ENCODE results near the gene OBSCN. TPM values are rescaled to one million over a fixed set of nuclear protein-coding genes. Genes with fewer than 3 reads are reported as not detected.

The OBSCN gene
- total RNA-seq, 2 donors from 2014 or later = 14.5 to 34.9 TPM

- no peak for TF ChIP-seq POLR2A (IDR thresholded peaks at IDR 0.05)
- no peak for TF ChIP-seq CTCF (IDR thresholded peaks at IDR 0.05)
- peak in 1 of 4 donors; percentile 3 for DNase-seq
- WGBS, 2 donors = 90 to 93% methylated on average over 3 to 9 of the region's 9 CpGs
These were observed 115.6 kb downstream of the OBSCN start for GRCh38 chr1:228323401-228323800.

DNA sequence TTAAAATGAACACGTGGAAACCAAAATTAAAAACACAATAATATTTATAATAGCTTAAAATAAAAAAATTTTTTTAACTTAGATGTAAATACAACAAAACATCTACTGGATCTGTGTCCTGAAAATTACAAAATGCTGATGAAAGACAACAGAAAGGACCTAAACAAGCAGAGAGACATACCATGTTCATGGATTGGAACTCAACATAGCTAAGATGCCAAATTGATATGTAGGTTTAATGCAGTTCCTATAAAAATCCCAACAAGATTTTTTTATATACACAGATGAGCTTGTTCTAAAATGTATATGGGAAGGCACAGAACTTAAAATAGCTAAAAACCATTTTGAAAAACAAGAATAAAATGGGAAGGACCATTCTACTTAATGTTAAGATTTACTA is 117.4 kb downstream of the OBSCN start:
- H3K36me3 ChIP-seq (replicated peaks in 1 of 2; ENCODE audit: insufficient read depth in 1 of 2, low read depth in 2 of 2) = peaks cover 0 to under 1% of the 10 kb centered on the region in 2 donors

More at GRCh38 chr1:228323401-228323800, 115.6 kb downstream of the OBSCN start:
- H3K4me1 ChIP-seq = no peaks in the 10 kb centered on the region
- no peaks in the 10 kb centered on the region for H3K9me3 ChIP-seq
- H3K4me3 ChIP-seq = no peak overlapping the region
- H3K27ac ChIP-seq = no peak overlapping the region
- ATAC-seq = no peak
- H3K27me3 ChIP-seq = no peaks in the 10 kb centered on the region
- intact Hi-C loops (cut with DNase I) = no loop called here
- H3K36me3 ChIP-seq (replicated peaks in 1 of 2; ENCODE audit: insufficient read depth in 1 of 2, low read depth in 2 of 2) = peaks cover 0 to 7% of the 10 kb centered on the region in 2 donors

GRCh38 chr1:228329887-228330286 is 122.0 kb downstream of the OBSCN start:
- ATAC-seq (no peak), DNase-seq (no peak)
- no peaks in the 10 kb centered on the region for H3K4me1 ChIP-seq
- H3K27ac ChIP-seq = no peak overlapping the region
- H3K9me3 ChIP-seq = no peaks in the 10 kb centered on the region
- H3K36me3 ChIP-seq (replicated peaks in 1 of 2; ENCODE audit: insufficient read depth in 1 of 2, low read depth in 2 of 2) = no peaks in the 10 kb centered on the region
- WGBS, 2 donors = 66 to 67% methylated on average over 2 of the region's 2 CpGs
- intact Hi-C loops (cut with DNase I) = no loop called here
- H3K4me3 ChIP-seq = no peak overlapping the region
- TF ChIP-seq CTCF (IDR thresholded peaks at IDR 0.05) (no peak), POLR2A (IDR thresholded peaks at IDR 0.05) (no peak)
- no peaks in the 10 kb centered on the region for H3K27me3 ChIP-seq

More for the DNA sequence above, 117.4 kb downstream of the OBSCN start:
- Histone ChIP-seq H3K27me3 (no peaks in the 10 kb centered on the region), H3K9me3 (no peaks in the 10 kb centered on the region), H3K27ac (no peak overlapping the region), H3K4me3 (no peak overlapping the region), H3K4me1 (no peaks in the 10 kb centered on the region)
- no peak for ATAC-seq
- intact Hi-C loops (cut with DNase I) = no loop called here
- 73 to 88% methylated on average over 1 of the region's 1 CpG for whole genome bisulfite sequencing, 2 donors
- no peak for TF ChIP-seq CTCF (IDR thresholded peaks at IDR 0.05)
- TF ChIP-seq POLR2A (IDR thresholded peaks at IDR 0.05) = no peak
- no peak for DNase-seq

GRCh38 chr1:228332797-228333738 is 125.2 kb downstream of the OBSCN start:
- Histone ChIP-seq H3K9me3 (no peaks in the 10 kb centered on the region), H3K4me3 (no peak overlapping the region), H3K27ac (no peak overlapping the region), H3K27me3 (no peaks in the 10 kb centered on the region), H3K4me1 (no peaks in the 10 kb centered on the region), H3K36me3 (replicated peaks in 1 of 2; ENCODE audit: insufficient read depth in 1 of 2, low read depth in 2 of 2) (no peaks in the 10 kb centered on the region)
- peak in 3 of 4 donors; percentile 3 to 5 (median 4) for DNase-seq
- ATAC-seq = no peak
- intact Hi-C loops (cut with DNase I) = no loop called here
- TF ChIP-seq POLR2A (IDR thresholded peaks at IDR 0.05) = no peak
- no peak for TF ChIP-seq CTCF (IDR thresholded peaks at IDR 0.05)
- 88 to 91% methylated on average over 9 to 17 of the region's 17 CpGs for WGBS, 2 donors
